A673 (cell line): ENCODE data around the gene GPATCH11. TPM values are rescaled to one million over a fixed set of nuclear protein-coding genes. Genes with fewer than 3 reads are reported as not detected.

Experiments
- BruUV-seq: library from RNA; stranded (reverse); fragments of 400-500 nt; replicated peaks from 2 replicates; lab custom pipeline; 2021; lab: Mats Ljungman, UMichigan
- CTCF ChIA-PET: fragments of 300-600 bp; sonication (Branson Sonifier 250); formaldehyde crosslinking; loops from one replicate; lab custom pipeline; 2022; ENCODE audit warnings: antibody characterized with exemption; lab: Charles Lee
- POLR2A ChIA-PET: fragments of 300-600 bp; sonication (Branson Sonifier 250); formaldehyde crosslinking; loops from one replicate; lab custom pipeline; 2022; ENCODE audit warnings: antibody characterized with exemption; ENCODE audit not compliant: low non-redundant PET; lab: Charles Lee
- DNase-seq: peaks from one replicate; pipeline ENCODE4 v3.0.0-alpha.2; 2015; ENCODE audit warnings: low spot score
- H3K27ac ChIP-seq: fragments of 200-600 bp; sonication (generic); 2 replicates; pipeline ENCODE4 v1.5.1; 2016; ENCODE audit warnings: mixed run types, low read depth, mild to moderate bottlenecking, mixed read lengths, antibody characterized with exemption, low read length; ENCODE audit not compliant: poor library complexity, severe bottlenecking
- H3K27me3 ChIP-seq: fragments of 200-600 bp; sonication (generic); replicated peaks from 2 replicates; pipeline ENCODE4 v1.6.1; 2017; ENCODE audit warnings: mixed run types, low read depth, mild to moderate bottlenecking, mixed read lengths, antibody characterized with exemption, low read length; ENCODE audit not compliant: insufficient read depth, poor library complexity
- H3K36me3 ChIP-seq: fragments of 200-600 bp; sonication (generic); 2 replicates; pipeline ENCODE4 v1.6.1; 2016; ENCODE audit warnings: mixed run types, mild to moderate bottlenecking, mixed read lengths, antibody characterized with exemption, low read length; ENCODE audit not compliant: insufficient read depth, poor library complexity, severe bottlenecking
- H3K4me1 ChIP-seq: fragments of 200-600 bp; sonication (generic); 2 replicates; pipeline ENCODE4 v1.6.1; 2017; ENCODE audit warnings: mixed run types, mild to moderate bottlenecking, mixed read lengths, antibody characterized with exemption, low read length; ENCODE audit not compliant: insufficient read depth, poor library complexity, severe bottlenecking
- H3K4me3 ChIP-seq: fragments of 200-600 bp; sonication (generic); 2 replicates; pipeline ENCODE4 v1.5.1; 2016; ENCODE audit warnings: low read depth, mixed run types, mild to moderate bottlenecking, mixed read lengths, low read length; ENCODE audit not compliant: poor library complexity, severe bottlenecking
- H3K9me3 ChIP-seq: fragments of 200-600 bp; sonication (generic); 2 replicates; pipeline ENCODE4 v1.6.1; 2016; ENCODE audit warnings: mixed run types, low read depth, mild to moderate bottlenecking, mixed read lengths, antibody characterized with exemption, low read length; ENCODE audit not compliant: poor library complexity, severe bottlenecking
- CTCF ChIP-seq: fragments of 300-800, 200-600 bp; sonication (generic); conservative IDR thresholded peaks from 2 replicates; pipeline ENCODE4 v1.5.1; 2017; ENCODE audit warnings: low read depth, mild to moderate bottlenecking, antibody characterized with exemption, low read length, moderate library complexity, mixed read lengths
- EZH2 ChIP-seq: fragments of 200-600 bp; sonication (generic); IDR thresholded peaks from 2 replicates; pipeline ENCODE4 v1.6.1; 2017; ENCODE audit warnings: borderline replicate concordance, low read depth, mild to moderate bottlenecking, mixed read lengths, antibody characterized with exemption, low read length; ENCODE audit not compliant: poor library complexity, severe bottlenecking
- intact Hi-C: fragments of 100-400 bp; cut with micrococcal nuclease; formaldehyde crosslinking; loops from one replicate; pipeline ENCODE4 v1.10.0; 2022; ENCODE audit not compliant: unreplicated experiment
- total RNA-seq: library from RNA; stranded (reverse); gene quantifications from 2 replicates; pipeline ENCODE4 v1.2.3, GENCODE V29; 2021

The GPATCH11 gene
- total RNA-seq, 1 experiment from 2014 or later = 15.6 TPM

GRCh38 chr2:37039580-37039979 lies 44.7 kb upstream of the GPATCH11 start:
- Histone ChIP-seq H3K27me3 (no peaks in the 10 kb centered on the region), H3K27ac (no peak overlapping the region), H3K4me3 (no peak overlapping the region), H3K36me3 (peaks cover 2% of the 10 kb centered on the region), H3K9me3 (no peaks in the 10 kb centered on the region), H3K4me1 (no peaks in the 10 kb centered on the region)
- no TSS peak for BruUV-seq
- intact Hi-C loops = no loop called here
- TF ChIP-seq EZH2 = no peak
- TF ChIP-seq CTCF = no peak
- ChIA-PET CTCF (no interaction called here), POLR2A (no interaction called here)
- no peak for DNase-seq

GRCh38 chr2:37052600-37053332 lies 31.6 kb upstream of the GPATCH11 start:
- Histone ChIP-seq H3K9me3 (no peaks in the 10 kb centered on the region), H3K4me3 (no peak overlapping the region), H3K27me3 (no peaks in the 10 kb centered on the region), H3K36me3 (peaks cover 20% of the 10 kb centered on the region), H3K4me1 (no peaks in the 10 kb centered on the region), H3K27ac (no peak overlapping the region)
- ChIA-PET CTCF (no interaction called here), POLR2A (no interaction called here)
- BruUV-seq = no TSS peak
- intact Hi-C loops = no loop called here
- no peak for TF ChIP-seq CTCF
- no peak for TF ChIP-seq EZH2
- no peak for DNase-seq

DNA sequence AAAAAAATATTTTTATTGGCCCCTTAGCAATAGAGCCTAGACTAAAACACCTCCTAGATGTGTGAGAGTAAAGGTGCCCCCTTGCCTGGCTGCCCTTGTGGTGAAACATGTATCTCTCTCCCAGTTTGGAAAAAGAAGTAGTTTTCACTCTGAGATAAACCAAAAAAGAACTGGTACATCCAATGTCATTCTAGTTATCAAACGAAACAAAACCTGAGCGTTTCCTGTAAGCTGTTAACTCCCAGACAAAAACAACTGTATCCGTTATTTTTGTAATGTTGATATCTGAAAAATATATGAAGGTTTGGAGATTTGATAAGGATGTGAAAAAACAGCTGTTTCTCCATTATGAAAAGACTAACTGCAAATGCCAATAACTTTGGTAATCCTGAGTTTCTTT lies 24.5 kb upstream of the GPATCH11 start:
- Histone ChIP-seq H3K36me3 (peaks cover 29% of the 10 kb centered on the region), H3K4me1 (no peaks in the 10 kb centered on the region), H3K9me3 (no peaks in the 10 kb centered on the region), H3K27me3 (no peaks in the 10 kb centered on the region), H3K27ac (no peak overlapping the region), H3K4me3 (no peak overlapping the region)
- DNase-seq = no peak
- ChIA-PET CTCF (interaction anchor here (0.6 kb wide), 1 partner anchor 228 kb away, joined by 3 read pairs; no protein-coding TSS in a partner anchor), POLR2A (no interaction called here)
- no TSS peak for BruUV-seq
- intact Hi-C loops = no loop called here
- TF ChIP-seq EZH2 = no peak
- no peak for TF ChIP-seq CTCF
